GM12872 (cell line): ENCODE results near the gene PCSK1.

Experiments
- TF ChIP-seq, protein P1 (sequence below): IDR thresholded peaks from 3 replicates; pipeline ENCODE4 v1.5.1; 2011; ENCODE audit warnings: low read depth, mild to moderate bottlenecking, low read length, moderate library complexity; ENCODE audit not compliant: insufficient read depth

PCSK1 gene

DNA sequence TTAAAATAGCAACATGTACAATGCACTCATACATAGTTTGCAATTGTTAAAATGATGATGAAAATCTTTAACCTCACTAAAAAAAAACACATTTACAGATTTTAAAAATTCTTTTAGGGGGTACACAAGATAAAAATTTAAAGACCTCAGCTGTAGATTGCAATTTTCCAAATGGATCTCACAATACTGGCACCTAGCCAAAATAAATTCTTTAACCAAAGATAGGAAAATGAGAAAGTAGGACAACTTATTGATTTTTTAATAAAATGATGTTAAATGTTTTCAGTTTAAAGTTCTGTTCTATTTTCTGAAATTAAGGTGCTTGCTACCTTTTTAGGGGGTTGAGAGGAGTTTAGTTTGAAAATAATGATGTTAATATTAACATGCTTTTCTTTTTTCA is 90.0 kb downstream of the PCSK1 start:
- TF ChIP-seq, protein P1, sequence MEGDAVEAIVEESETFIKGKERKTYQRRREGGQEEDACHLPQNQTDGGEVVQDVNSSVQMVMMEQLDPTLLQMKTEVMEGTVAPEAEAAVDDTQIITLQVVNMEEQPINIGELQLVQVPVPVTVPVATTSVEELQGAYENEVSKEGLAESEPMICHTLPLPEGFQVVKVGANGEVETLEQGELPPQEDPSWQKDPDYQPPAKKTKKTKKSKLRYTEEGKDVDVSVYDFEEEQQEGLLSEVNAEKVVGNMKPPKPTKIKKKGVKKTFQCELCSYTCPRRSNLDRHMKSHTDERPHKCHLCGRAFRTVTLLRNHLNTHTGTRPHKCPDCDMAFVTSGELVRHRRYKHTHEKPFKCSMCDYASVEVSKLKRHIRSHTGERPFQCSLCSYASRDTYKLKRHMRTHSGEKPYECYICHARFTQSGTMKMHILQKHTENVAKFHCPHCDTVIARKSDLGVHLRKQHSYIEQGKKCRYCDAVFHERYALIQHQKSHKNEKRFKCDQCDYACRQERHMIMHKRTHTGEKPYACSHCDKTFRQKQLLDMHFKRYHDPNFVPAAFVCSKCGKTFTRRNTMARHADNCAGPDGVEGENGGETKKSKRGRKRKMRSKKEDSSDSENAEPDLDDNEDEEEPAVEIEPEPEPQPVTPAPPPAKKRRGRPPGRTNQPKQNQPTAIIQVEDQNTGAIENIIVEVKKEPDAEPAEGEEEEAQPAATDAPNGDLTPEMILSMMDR, result no peak

- TF ChIP-seq, protein P1, result no peak
Observed at GRCh38 chr5:96342581-96342980, 90.5 kb downstream of the PCSK1 start.
